ENCODE measurements around the gene TEAD1.

- TF ChIP-seq CTCF (IDR thresholded peaks at IDR 0.05) (no peak), EP300 (IDR thresholded peaks at IDR 0.05) (no peak), POLR2A (IDR thresholded peaks at IDR 0.05) (no peak)
Measured at GRCh38 chr11:12922980-12923507, 248.8 kb downstream of the TEAD1 start.

Data from tibial nerve (tissue), 4 donors.